ENCODE data around the gene C9orf85.
A peak's percentile ranks its signal among the peaks of the same experiment; 100 is the strongest.
"Not testable (repeated sequence)": the region's sequence is repeated elsewhere in the genome, so short reads cannot be mapped to it uniquely, and the experiment has no call there.

Gene C9orf85

GRCh38 chr9:71962328-71962727 is 50.9 kb downstream of the C9orf85 start:
- no peak for DNase-seq
- TF ChIP-seq CTCF (IDR thresholded peaks at IDR 0.05): no peak
- peaks cover 4% of the 10 kb centered on the region for H3K9me3 Mint-ChIP-seq
- H3K27ac Mint-ChIP-seq: no peak overlapping the region
- H3K27me3 Mint-ChIP-seq (ENCODE audit: low read depth, poor library complexity): no peaks in the 10 kb centered on the region
- no peaks in the 10 kb centered on the region for H3K4me1 Mint-ChIP-seq
- no peak overlapping the region for H3K4me3 Mint-ChIP-seq
- H3K36me3 Mint-ChIP-seq (ENCODE audit: low read depth): peaks cover 39% of the 10 kb centered on the region

GRCh38 chr9:71963471-71963996 is 52.1 kb downstream of the C9orf85 start:
- not testable (repeated sequence) for H3K27ac Mint-ChIP-seq; H3K4me1 Mint-ChIP-seq; DNase-seq; H3K4me3 Mint-ChIP-seq; H3K27me3 Mint-ChIP-seq (ENCODE audit: low read depth, poor library complexity)
- Mint-ChIP-seq H3K36me3 (ENCODE audit: low read depth) (peaks cover 50% of the 10 kb centered on the region), H3K9me3 (peaks cover 12% of the 10 kb centered on the region)

GRCh38 chr9:71965403-71965802 is 54.0 kb downstream of the C9orf85 start:
- Mint-ChIP-seq H3K9me3 (peaks cover 24% of the 10 kb centered on the region), H3K4me1 (no peaks in the 10 kb centered on the region), H3K4me3 (no peak overlapping the region), H3K27me3 (ENCODE audit: low read depth, poor library complexity) (no peaks in the 10 kb centered on the region), H3K27ac (no peak overlapping the region), H3K36me3 (ENCODE audit: low read depth) (peaks cover 52% of the 10 kb centered on the region)
- DNase-seq: no peak
- no peak for TF ChIP-seq CTCF (IDR thresholded peaks at IDR 0.05)

GRCh38 chr9:71966601-71967000 is 55.2 kb downstream of the C9orf85 start:
- no peak for DNase-seq
- peak overlapping the region; percentile 19 for H3K27ac Mint-ChIP-seq
- H3K4me1 Mint-ChIP-seq: no peaks in the 10 kb centered on the region

GRCh38 chr9:71968541-71969090 is 57.2 kb downstream of the C9orf85 start:
- H3K9me3 Mint-ChIP-seq: peaks cover 20% of the 10 kb centered on the region
- H3K4me1 Mint-ChIP-seq: no peaks in the 10 kb centered on the region
- DNase-seq: no peak
- no peak for TF ChIP-seq CTCF (IDR thresholded peaks at IDR 0.05)
- peak overlapping the region; percentile 74 for H3K27ac Mint-ChIP-seq
- H3K27me3 Mint-ChIP-seq (ENCODE audit: low read depth, poor library complexity): no peaks in the 10 kb centered on the region
- H3K36me3 Mint-ChIP-seq (ENCODE audit: low read depth): peaks cover 53% of the 10 kb centered on the region
- no peak overlapping the region for H3K4me3 Mint-ChIP-seq

More at GRCh38 chr9:71966601-71967000, 55.2 kb downstream of the C9orf85 start:
- Mint-ChIP-seq H3K4me3 (no peak overlapping the region), H3K27me3 (ENCODE audit: low read depth, poor library complexity) (no peaks in the 10 kb centered on the region), H3K36me3 (ENCODE audit: low read depth) (peaks cover 60% of the 10 kb centered on the region), H3K9me3 (peaks cover 24% of the 10 kb centered on the region)
- TF ChIP-seq CTCF (IDR thresholded peaks at IDR 0.05): no peak

- Mint-ChIP-seq H3K4me1 (no peaks in the 10 kb centered on the region), H3K27ac (no peak overlapping the region), H3K27me3 (ENCODE audit: low read depth, poor library complexity) (no peaks in the 10 kb centered on the region), H3K36me3 (ENCODE audit: low read depth) (peaks cover 23% of the 10 kb centered on the region), H3K9me3 (no peaks in the 10 kb centered on the region), H3K4me3 (no peak overlapping the region)
- no peak for TF ChIP-seq CTCF (IDR thresholded peaks at IDR 0.05)
- DNase-seq: no peak
These were observed 64.4 kb downstream of the C9orf85 start for GRCh38 chr9:71975833-71976232.
